GM12878 (cell line): ENCODE data around the gene NFS1. TPM values are rescaled to one million over a fixed set of nuclear protein-coding genes. Genes with fewer than 3 reads are reported as not detected.
A peak's percentile ranks its signal among the peaks of the same experiment; 100 is the strongest.
"Not testable (repeated sequence)": the region's sequence is repeated elsewhere in the genome, so short reads cannot be mapped to it uniquely, and the experiment has no call there.

Source experiments
- ATAC-seq: fragments of 200-7000 bp; cut with Tn5 transposase; 3 replicates; pipeline ENCODE4 v1.9.1; 2020; ENCODE audit warnings: mild to moderate bottlenecking, moderate library complexity
- BruUV-seq: library from RNA; stranded (reverse); fragments of 400-500 nt; replicated peaks from 2 replicates; lab custom pipeline; 2021; lab: Mats Ljungman, UMichigan
- CTCF ChIA-PET: fragments of 300-600 bp; sonication (Branson Sonifier 250); formaldehyde crosslinking; extraction: SDS; loops from one replicate; lab custom pipeline; 2021; ENCODE audit warnings: inconsistent platforms; lab: Yijun Ruan, JAX
- POLR2A ChIA-PET: fragments of 350-600 bp; formaldehyde crosslinking; extraction: SDS; loops from one replicate; lab custom pipeline; 2021; ENCODE audit warnings: inconsistent platforms; lab: Charles Lee
- RAD21 ChIA-PET: fragments of 300-600 bp; sonication (Branson Sonifier 250); formaldehyde crosslinking; loops from one replicate; lab custom pipeline; 2023; ENCODE audit warnings: antibody characterized with exemption; ENCODE audit not compliant: unreplicated experiment; lab: Charles Lee
- SMC1A ChIA-PET: fragments of 300-600 bp; sonication (Branson Sonifier 250); formaldehyde crosslinking; loops from one replicate; lab custom pipeline; 2023; ENCODE audit not compliant: unreplicated experiment, uncharacterized antibody; lab: Charles Lee
- DNase-seq: peaks from one replicate; pipeline ENCODE4 v3.0.0-alpha.2; 2011; ENCODE audit warnings: low read depth, low spot score
- FAIRE-seq: peaks from 3 replicates; lab custom pipeline; 2011; peaks lifted over from hg19 to GRCh38; lab: Jason Lieb, UNC
- H2AFZ ChIP-seq: 2 replicates; pipeline ENCODE4 v1.6.0; 2011; ENCODE audit warnings: low read depth, low read length, control low read depth; ENCODE audit not compliant: control insufficient read depth
- H3K27ac ChIP-seq: 2 replicates; pipeline ENCODE4 v1.5.1; 2011; ENCODE audit warnings: control low read depth; ENCODE audit not compliant: control insufficient read depth, insufficient read depth
- H3K27me3 ChIP-seq, 2 experiments: replicated peaks in 1 of 2; 2 replicates each; pipeline versions ENCODE4 v1.6.0 to v1.6.1; 2011; ENCODE audit warnings: low read length in 1 of 2; ENCODE audit not compliant: control insufficient read depth in 2 of 2, insufficient read depth in 2 of 2
- H3K36me3 ChIP-seq, 2 experiments: 2 replicates each; pipeline ENCODE4 v1.5.1; 2011; ENCODE audit warnings: low read length in 1 of 2; ENCODE audit not compliant: control insufficient read depth in 2 of 2, insufficient read depth in 2 of 2
- H3K4me1 ChIP-seq: 2 replicates; pipeline ENCODE4 v1.6.1; 2011; ENCODE audit warnings: mild to moderate bottlenecking, low read length, moderate library complexity, mixed read lengths; ENCODE audit not compliant: control insufficient read depth, insufficient read depth
- H3K4me2 ChIP-seq: 2 replicates; pipeline ENCODE4 v1.6.0; 2011; ENCODE audit warnings: control low read depth; ENCODE audit not compliant: control insufficient read depth, insufficient read depth
- H3K4me3 ChIP-seq: fragments of 200-600 bp; sonication (generic); 2 replicates; pipeline ENCODE4 v1.5.1; 2016
- H3K79me2 ChIP-seq: 2 replicates; pipeline ENCODE4 v1.6.0; 2011; ENCODE audit warnings: low read length; ENCODE audit not compliant: control insufficient read depth, insufficient read depth
- H3K9ac ChIP-seq: 2 replicates; pipeline ENCODE4 v1.8.0; 2011; ENCODE audit warnings: low read length, control low read depth, mixed read lengths; ENCODE audit not compliant: control insufficient read depth, insufficient read depth
- H3K9me3 ChIP-seq: replicated peaks from 3 replicates; pipeline ENCODE4 v1.5.1; 2011; ENCODE audit warnings: mild to moderate bottlenecking, low read length; ENCODE audit not compliant: control insufficient read depth, insufficient read depth
- H4K20me1 ChIP-seq: 2 replicates; pipeline ENCODE4 v1.6.0; 2011; ENCODE audit not compliant: control insufficient read depth, insufficient read depth
- POLR2AphosphoS5 ChIP-seq: IDR thresholded peaks from 2 replicates; pipeline ENCODE4 v1.6.1; 2011; ENCODE audit warnings: mild to moderate bottlenecking, low read length, inconsistent platforms
- WGBS: methylation state at CpG from one replicate; pipeline ENCODE4 v1.1.6; 2016; ENCODE audit warnings: low lambda C conversion rate; ENCODE audit not compliant: insufficient replicate concordance, insufficient coverage; ENCODE audit errors: missing lambda C conversion rate; 5-methylcytosine and 5-hydroxymethylcytosine counted together
- in situ Hi-C: fragments of 300-500 bp; cut with MboI; formaldehyde crosslinking; loops from 9 replicates; pipeline ENCODE4 v1.14.3; 2018; ENCODE audit warnings: mixed read lengths
- intact Hi-C: fragments of 100-400 bp; cut with micrococcal nuclease; formaldehyde crosslinking; loops from one replicate; pipeline ENCODE4 v1.14.2; 2022; ENCODE audit not compliant: unreplicated experiment
- polyA plus RNA-seq, 11 experiments: library from polyadenylated mRNA; depleted of rRNA in 4 of 11; unstranded in 6 of 11; stranded (reverse) in 5 of 11; fragments of >200 nt; fragmentation: Nextera tagmentation in 4 of 11; fragmentation: Illumina TruSeq in 1 of 11; extraction: Ambion mirVana in 4 of 11; extraction: Trizol in 1 of 11; gene quantifications; 1 replicate in 1 of 11; 2 replicates in 10 of 11; pipeline versions ENCODE4 v1.2.1 to v1.2.3, GENCODE V29; 2011 to 2016; ENCODE audit warnings: inconsistent platforms in 2 of 11, missing spikeins in 2 of 11, low read depth in 1 of 11
- total RNA-seq, 4 experiments: library from RNA; depleted of rRNA in 3 of 4; stranded (reverse); fragments of >200 nt in 3 of 4; fragmentation: Illumina TruSeq in 1 of 4; extraction: Trizol in 1 of 4; gene quantifications; 2 replicates each; pipeline versions ENCODE4 v1.2.1 to v1.2.3, GENCODE V29; 2013 to 2021

The NFS1 gene
- total and polyA plus RNA-seq, 10 of the 15 experiments (the other 5 are each of a cell fraction or from before 2014, with no cell fraction given), result 9.2 to 74.1 (median 38.6) TPM

DNA sequence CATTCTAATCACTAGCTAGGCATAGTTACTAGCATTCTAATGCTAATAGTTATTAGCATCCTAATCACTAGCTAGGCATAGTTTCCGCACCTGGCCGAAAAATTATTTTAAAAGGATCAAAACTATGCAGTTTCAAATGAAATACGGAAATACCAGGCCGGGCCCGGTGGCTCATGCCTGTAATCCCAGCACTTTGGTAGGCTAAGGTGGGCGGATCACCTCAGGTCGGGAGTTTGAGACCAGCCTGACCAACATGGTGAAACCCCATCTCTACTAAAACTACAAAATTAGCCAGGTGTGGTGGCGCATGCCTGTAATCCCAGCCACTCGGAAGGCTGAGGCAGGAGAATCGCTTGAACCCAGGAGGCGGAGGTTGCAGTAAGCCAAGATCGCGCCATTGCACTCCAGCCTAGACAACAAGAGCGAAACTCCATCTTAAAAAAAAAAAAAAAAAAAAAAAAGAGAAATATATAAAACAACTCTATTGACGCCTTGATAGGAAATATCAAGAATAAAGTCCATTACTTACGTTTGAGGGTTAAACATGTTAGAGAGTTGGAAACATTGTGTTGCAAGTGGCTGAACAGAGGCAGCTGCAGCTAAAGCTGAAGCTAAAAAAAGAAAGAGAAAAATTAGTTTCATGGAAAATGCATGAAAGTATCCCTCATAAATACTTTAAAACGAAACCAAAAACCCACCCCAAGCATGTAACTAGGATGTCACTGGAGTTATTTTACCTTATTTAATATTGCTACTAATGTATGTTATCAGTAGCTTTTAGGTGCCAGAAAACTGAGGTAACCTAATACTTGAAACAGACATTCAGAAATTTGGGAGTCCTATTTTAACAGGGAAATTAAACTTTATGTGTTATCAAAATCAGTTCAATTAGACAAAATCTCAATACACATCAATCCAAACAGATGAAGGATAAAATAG lies 7.7 kb upstream of the NFS1 start:
- H4K20me1 ChIP-seq, intact Hi-C loops, FAIRE-seq, H3K9me3 ChIP-seq, H3K27me3 ChIP-seq, H3K4me1 ChIP-seq, H3K4me2 ChIP-seq, DNase-seq, in situ Hi-C loops, BruUV-seq, ATAC-seq, H3K9ac ChIP-seq, H2AFZ ChIP-seq, H3K27ac ChIP-seq, H3K4me3 ChIP-seq: not testable (repeated sequence)
- ChIA-PET CTCF (interaction anchor here (0.6 to 1.4 kb wide), 3 partner anchors 12 to 1376 kb away, joined by 3 to 4 read pairs (median 3); no protein-coding TSS in a partner anchor), RAD21 (interaction anchor here (0.8 kb wide), 1 partner anchor 36 kb away, joined by 3 read pairs; no protein-coding TSS in a partner anchor), SMC1A (interaction anchor here (2.2 kb wide), 1 partner anchor 12 kb away, joined by 6 read pairs; no protein-coding TSS in a partner anchor), POLR2A (interaction anchor here (0.7 to 1.6 kb wide), 4 partner anchors 12 to 461 kb away, joined by 4 to 5 read pairs (median 4); no protein-coding TSS in a partner anchor)
- Histone ChIP-seq H3K79me2 (peaks cover 21% of the 10 kb centered on the region), H3K36me3 (peaks cover 7 to 56% of the 10 kb centered on the region in 2 experiments)
- 95% methylated on average over 13 of the region's 17 CpGs for WGBS
- 0 out of 2 replicates have a peak, but pooled peaks have one; percentile 27 for TF ChIP-seq POLR2AphosphoS5

DNA sequence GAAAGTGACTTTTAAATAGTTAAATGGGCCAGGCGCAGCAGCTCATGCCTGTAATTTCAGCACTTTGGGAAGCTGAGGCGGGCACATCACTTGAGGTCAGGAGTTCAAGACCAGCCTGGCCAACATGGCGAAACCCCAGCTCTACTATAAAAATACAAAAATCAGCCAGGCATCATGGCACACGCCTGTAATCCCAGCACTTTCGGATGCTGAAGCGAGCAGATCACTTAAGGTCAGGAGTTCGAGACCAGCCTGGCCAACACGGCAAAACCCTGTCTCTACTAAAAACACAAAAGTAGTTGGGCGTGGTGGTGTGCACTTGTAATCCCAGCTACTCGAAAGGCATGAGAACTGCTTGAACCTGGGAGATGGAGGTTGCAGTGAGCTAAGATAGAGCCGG lies 6.7 kb upstream of the NFS1 start:
- Histone ChIP-seq H3K36me3 (peaks cover 9 to 58% of the 10 kb centered on the region in 2 experiments), H3K79me2 (peaks cover 14% of the 10 kb centered on the region)
- POLR2A ChIA-PET, result interaction anchor here (1.2 kb wide), 1 partner anchor 13 kb away, joined by 4 read pairs; no protein-coding TSS in a partner anchor

More for the DNA sequence above, 6.7 kb upstream of the NFS1 start:
- intact Hi-C loops, H2AFZ ChIP-seq, DNase-seq, H3K9me3 ChIP-seq, H3K4me1 ChIP-seq, FAIRE-seq, H3K4me3 ChIP-seq, RAD21 ChIA-PET, H3K9ac ChIP-seq, H3K27me3 ChIP-seq, H3K27ac ChIP-seq, in situ Hi-C loops, ATAC-seq, BruUV-seq, H4K20me1 ChIP-seq, H3K4me2 ChIP-seq: not testable (repeated sequence)
- WGBS, result 98% methylated on average over 11 of the region's 11 CpGs
- ChIA-PET SMC1A (interaction anchor here (2.0 to 2.2 kb wide), 2 partner anchors 13 to 24 kb away, joined by 6 to 8 read pairs; no protein-coding TSS in a partner anchor), CTCF (interaction anchor here (0.6 to 1.4 kb wide), 2 partner anchors 13 to 1377 kb away, joined by 3 to 4 read pairs; no protein-coding TSS in a partner anchor)
